ENCODE results near the gene ARMC12.

- TF ChIP-seq CTCF (IDR thresholded peaks at IDR 0.05), result no peak
- no peak for TF ChIP-seq POLR2A (IDR thresholded peaks at IDR 0.05)
- TF ChIP-seq POLR2AphosphoS5 (IDR thresholded peaks at IDR 0.05; ENCODE audit: insufficient read depth in 1 of 2, low read depth in 1 of 2), result peak in 1 of 2 donors; percentile 66
Observed at GRCh38 chr6:35710241-35710847, 26.5 kb upstream of the ARMC12 start.
